HG03571 (cell line): ENCODE measurements around the gene CC2D2B.
"Not testable (repeated sequence)": the region's sequence is repeated elsewhere in the genome, so short reads cannot be mapped to it uniquely, and the experiment has no call there.

Experiments used
- ATAC-seq: cut with Tn5 transposase; IDR thresholded peaks from one replicate; pipeline ENCODE4 v1.9.1; 2021; ENCODE audit not compliant: unreplicated experiment

CC2D2B gene

DNA sequence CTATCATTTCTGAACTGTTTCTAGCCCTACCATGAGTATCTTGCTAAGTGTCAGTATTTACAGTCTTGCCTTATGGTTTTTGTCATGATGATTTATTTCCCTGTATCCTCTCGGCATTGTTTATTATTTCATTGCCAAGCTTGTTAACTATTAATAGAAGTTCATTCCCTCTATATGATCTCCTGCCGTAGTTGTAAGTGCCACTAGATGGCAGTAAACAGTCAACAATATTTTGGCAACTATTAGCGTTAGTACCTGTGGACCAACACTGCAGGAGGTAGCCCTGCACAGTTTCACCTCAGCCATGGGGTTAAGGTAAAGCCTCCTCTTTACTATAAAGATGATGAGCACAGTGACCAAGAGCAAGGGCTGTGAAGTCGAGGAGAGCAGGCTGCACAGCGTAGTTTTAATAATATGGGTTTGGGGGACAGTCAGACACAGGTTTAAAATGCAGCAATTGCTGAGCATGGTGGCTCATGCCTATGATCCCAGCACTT, 109.5 kb downstream of the CC2D2B start:
- no peak for ATAC-seq

DNA sequence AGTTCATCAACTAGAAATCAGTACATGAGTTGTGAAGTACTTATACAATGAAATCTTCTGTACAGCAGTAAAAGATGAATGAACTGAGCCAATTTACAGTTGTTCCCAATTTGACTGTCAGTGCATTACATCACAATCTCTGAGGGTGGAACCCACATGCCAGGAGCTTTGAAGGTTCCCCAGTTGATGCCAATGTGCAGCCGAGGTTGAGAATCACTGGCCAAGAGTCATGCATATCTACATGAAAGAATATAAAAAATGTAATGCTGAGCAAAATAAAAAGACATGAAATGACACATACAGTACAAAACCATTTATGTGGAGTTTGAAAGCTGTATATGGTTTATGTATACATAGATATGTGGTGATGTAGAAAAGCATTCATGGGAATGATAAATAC, 113.6 kb downstream of the CC2D2B start:
- ATAC-seq: no peak

GRCh38 chr10:96022739-96023138, 115.0 kb downstream of the CC2D2B start:
- no peak for ATAC-seq

GRCh38 chr10:96023168-96023567, 115.4 kb downstream of the CC2D2B start:
- no peak for ATAC-seq

GRCh38 chr10:96025566-96025965, 117.8 kb downstream of the CC2D2B start:
- no peak for ATAC-seq

- no peak for ATAC-seq
Observed at GRCh38 chr10:96034625-96035024, 126.8 kb downstream of the CC2D2B start.

- no peak for ATAC-seq
Observed at GRCh38 chr10:96038476-96039387, 131.0 kb downstream of the CC2D2B start.

GRCh38 chr10:96041146-96041545, 133.4 kb downstream of the CC2D2B start:
- ATAC-seq: no peak

GRCh38 chr10:96043033-96043892, 135.5 kb downstream of the CC2D2B start, which contains the start of gene CCNJ:
TSS of gene CCNJ (plus strand) at chr10:96043583. CDS start at chr10:96044394, 811 bp downstream.
- ATAC-seq: peak; percentile 83

DNA sequence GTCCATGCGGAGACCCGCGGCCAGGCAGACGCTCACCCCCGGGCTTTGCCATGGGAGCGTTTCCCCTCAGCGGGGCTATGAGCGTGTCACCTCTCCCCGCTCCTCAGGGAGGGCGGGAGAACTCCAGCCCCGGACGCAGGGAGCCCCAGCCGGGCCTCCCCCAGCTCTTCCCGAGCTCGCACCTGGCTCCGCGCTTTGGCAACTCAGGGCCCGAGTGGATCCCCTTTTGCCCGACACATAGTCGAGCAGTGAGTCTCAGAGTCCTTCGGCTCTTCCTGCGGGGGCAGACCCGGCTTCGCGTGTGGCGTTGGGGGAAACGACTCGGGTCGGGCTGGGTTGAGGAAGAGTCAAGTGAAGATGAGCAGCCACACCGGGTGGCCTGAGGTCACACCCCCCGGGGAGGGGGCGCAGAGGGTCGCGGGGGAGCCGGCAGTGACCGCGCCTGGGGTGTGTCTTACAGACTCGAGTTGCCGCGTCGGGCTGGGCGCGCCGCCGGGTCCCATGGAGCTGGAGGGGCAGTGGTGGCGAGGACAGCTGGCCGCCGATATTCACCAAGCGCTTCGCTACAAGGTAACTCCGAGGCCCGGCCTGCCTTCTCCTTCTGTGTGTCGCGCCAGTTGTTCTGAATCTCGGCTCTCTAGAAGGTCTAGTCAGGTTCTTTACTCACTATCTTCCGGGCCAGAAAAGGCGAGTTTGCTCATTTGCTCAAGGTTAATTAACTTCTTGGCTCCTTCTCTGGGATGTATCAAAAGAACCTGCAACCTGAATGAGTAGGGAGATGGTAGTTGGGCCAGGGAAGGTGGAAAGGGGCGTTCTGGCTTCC, 136.3 kb downstream of the CC2D2B start:
- peak; percentile 24 for ATAC-seq

- ATAC-seq: no peak
Observed at GRCh38 chr10:96044736-96045135, 137.0 kb downstream of the CC2D2B start.

- no peak for ATAC-seq
Observed at GRCh38 chr10:96046546-96046945, 138.8 kb downstream of the CC2D2B start.

GRCh38 chr10:96047004-96047649, 139.4 kb downstream of the CC2D2B start:
- ATAC-seq: no peak

GRCh38 chr10:96047925-96048324, 140.2 kb downstream of the CC2D2B start:
- ATAC-seq: not testable (repeated sequence)

DNA sequence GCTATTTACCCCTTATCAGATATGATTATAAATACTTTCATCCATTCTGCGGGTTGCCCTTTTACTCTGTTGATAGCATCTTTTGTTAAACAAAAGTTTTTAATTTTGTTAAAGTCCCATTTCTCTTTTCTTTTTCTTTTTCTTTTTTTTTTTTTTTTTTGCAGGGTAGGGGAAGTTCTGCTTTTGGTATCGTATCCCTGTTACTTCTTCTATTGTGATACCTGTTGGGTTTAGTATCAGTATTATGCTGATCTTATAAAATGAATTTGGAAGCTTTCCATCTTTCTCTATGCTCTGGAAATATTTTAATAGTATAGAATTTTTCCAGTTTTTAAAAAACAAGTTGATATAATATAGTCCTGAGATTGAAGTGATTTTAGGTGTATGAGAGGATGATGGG, 141.6 kb downstream of the CC2D2B start:
- ATAC-seq: no peak

GRCh38 chr10:96053985-96054384, 146.2 kb downstream of the CC2D2B start:
- ATAC-seq: no peak

- ATAC-seq: no peak
Observed at GRCh38 chr10:96056787-96057186, 149.0 kb downstream of the CC2D2B start.

- ATAC-seq: no peak
Observed at GRCh38 chr10:96061232-96061631, 153.5 kb downstream of the CC2D2B start.

DNA sequence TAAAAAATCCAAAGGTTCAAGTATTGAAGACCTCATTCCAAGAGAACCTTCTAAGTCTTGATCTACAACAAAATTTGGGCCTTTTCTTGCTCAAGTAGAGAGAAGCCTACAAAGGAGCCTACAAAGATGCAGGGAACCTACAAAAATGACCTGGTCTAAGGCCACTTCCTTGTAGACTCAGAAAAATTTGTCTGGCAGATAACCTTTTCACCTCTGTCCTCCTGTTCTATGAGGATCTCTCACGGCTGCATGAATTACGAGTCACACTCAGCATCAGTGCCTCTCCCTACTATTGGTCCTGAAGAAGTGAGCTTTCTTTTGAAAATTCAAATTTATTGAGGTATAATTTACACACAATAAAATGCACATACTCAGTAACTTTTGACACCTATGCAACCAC, 164.9 kb downstream of the CC2D2B start:
- no peak for ATAC-seq

DNA sequence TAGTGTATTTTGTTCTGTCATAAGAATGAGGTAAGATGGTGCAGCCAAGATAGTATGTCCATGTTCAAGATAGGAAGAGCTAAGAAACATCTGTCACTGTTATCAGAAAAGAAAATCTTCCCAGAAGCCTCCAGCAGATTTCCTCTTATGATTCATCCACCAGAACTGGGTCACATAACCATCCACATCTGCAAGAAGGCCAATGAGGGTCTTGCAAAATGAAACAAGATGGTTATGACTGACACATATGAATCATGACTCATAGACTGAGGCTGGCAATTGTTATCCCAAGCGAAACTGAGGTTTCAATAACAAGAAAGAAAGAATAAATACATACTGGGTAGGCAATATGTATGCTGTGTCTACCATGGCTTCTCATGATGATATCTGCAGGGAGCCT, 165.9 kb downstream of the CC2D2B start:
- no peak for ATAC-seq
